ENCODE results near the gene GARNL3. TPM values are rescaled to one million over a fixed set of nuclear protein-coding genes. Genes with fewer than 3 reads are reported as not detected.

Gene GARNL3
- polyA plus RNA-seq, 1 donor from 2014 or later, result 20.0 TPM

GRCh38 chr9:127307802-127308201 is 43.2 kb downstream of the GARNL3 start:
- Histone ChIP-seq H3K79me2 (replicated peaks; ENCODE audit: insufficient read depth, low read length) (no peaks in the 10 kb centered on the region), H3K27me3 (ENCODE audit: insufficient read depth, low read depth, low read length) (no peaks in the 10 kb centered on the region), H4K20me1 (ENCODE audit: insufficient read depth) (no peaks in the 10 kb centered on the region), H3K4me2 (ENCODE audit: low read length) (no peak overlapping the region), H3K9me2 (ENCODE audit: insufficient read depth, low read length) (no peaks in the 10 kb centered on the region), H3K27ac (ENCODE audit: low read length) (no peak overlapping the region), H3F3A (ENCODE audit: insufficient read depth, low read length, poor library complexity, severe bottlenecking) (no peaks in the 10 kb centered on the region), H2AFZ (ENCODE audit: low read depth, low read length) (no peak overlapping the region), H3K9ac (ENCODE audit: low read length) (no peak overlapping the region), H3K36me3 (ENCODE audit: insufficient read depth, low read length) (no peaks in the 10 kb centered on the region), H3K9me3 (ENCODE audit: low read length) (no peaks in the 10 kb centered on the region), H3K4me3 (ENCODE audit: low read length) (no peak overlapping the region)
- TF ChIP-seq MXI1 (conservative IDR thresholded peaks at IDR 0.05; ENCODE audit: poor library complexity, severe bottlenecking), result no peak
- TF ChIP-seq EP300 (conservative IDR thresholded peaks at IDR 0.05; ENCODE audit: poor library complexity, severe bottlenecking), result no peak
- TF ChIP-seq CTCF (IDR thresholded peaks at IDR 0.05; ENCODE audit: poor library complexity, severe bottlenecking), result no peak
- no peak for TF ChIP-seq REST (IDR thresholded peaks at IDR 0.05; ENCODE audit: borderline replicate concordance)
- no peak for TF ChIP-seq RAD21 (conservative IDR thresholded peaks at IDR 0.05)
- no peak for TF ChIP-seq POLR2AphosphoS5 (IDR thresholded peaks at IDR 0.05)
- no peak for TF ChIP-seq SMC3 (conservative IDR thresholded peaks at IDR 0.05; ENCODE audit: poor library complexity)
- TF ChIP-seq TAF1 (IDR thresholded peaks at IDR 0.05; ENCODE audit: low read depth), result no peak
- no peak for TF ChIP-seq EZH2 (IDR thresholded peaks at IDR 0.05; ENCODE audit: borderline replicate concordance, insufficient read depth, low read length, poor library complexity, severe bottlenecking)

GRCh38 chr9:127308652-127309434 is 44.3 kb downstream of the GARNL3 start:
- Histone ChIP-seq H3K9me2 (ENCODE audit: insufficient read depth, low read length) (no peaks in the 10 kb centered on the region), H3K9me3 (ENCODE audit: low read length) (no peaks in the 10 kb centered on the region), H3K79me2 (replicated peaks; ENCODE audit: insufficient read depth, low read length) (no peaks in the 10 kb centered on the region), H3K27me3 (ENCODE audit: insufficient read depth, low read depth, low read length) (no peaks in the 10 kb centered on the region), H3F3A (ENCODE audit: insufficient read depth, low read length, poor library complexity, severe bottlenecking) (no peaks in the 10 kb centered on the region), H3K4me3 (ENCODE audit: low read length) (no peak overlapping the region), H2AFZ (ENCODE audit: low read depth, low read length) (no peak overlapping the region), H3K9ac (ENCODE audit: low read length) (no peak overlapping the region), H3K4me2 (ENCODE audit: low read length) (peak overlapping the region; percentile 28), H4K20me1 (ENCODE audit: insufficient read depth) (no peaks in the 10 kb centered on the region), H3K36me3 (ENCODE audit: insufficient read depth, low read length) (no peaks in the 10 kb centered on the region), H3K27ac (ENCODE audit: low read length) (peak overlapping the region; percentile 38)
- TF ChIP-seq POLR2AphosphoS5 (IDR thresholded peaks at IDR 0.05) (no peak), EZH2 (IDR thresholded peaks at IDR 0.05; ENCODE audit: borderline replicate concordance, insufficient read depth, low read length, poor library complexity, severe bottlenecking) (no peak), EP300 (conservative IDR thresholded peaks at IDR 0.05; ENCODE audit: poor library complexity, severe bottlenecking) (no peak), MXI1 (conservative IDR thresholded peaks at IDR 0.05; ENCODE audit: poor library complexity, severe bottlenecking) (no peak), REST (IDR thresholded peaks at IDR 0.05; ENCODE audit: borderline replicate concordance) (no peak), SMC3 (conservative IDR thresholded peaks at IDR 0.05; ENCODE audit: poor library complexity) (no peak), CTCF (IDR thresholded peaks at IDR 0.05; ENCODE audit: poor library complexity, severe bottlenecking) (no peak), RAD21 (conservative IDR thresholded peaks at IDR 0.05) (no peak)

All from neural cell (in vitro differentiated cells).